Measurements from ENCODE around the gene SNORC. TPM values are rescaled to one million over a fixed set of nuclear protein-coding genes. Genes with fewer than 3 reads are reported as not detected.

SNORC gene
- total RNA-seq, 1 donor from 2014 or later = not detected

- no peaks in the 10 kb centered on the region for H3K9me3 ChIP-seq (ENCODE audit: low read depth)
- no peak overlapping the region for H2AFZ ChIP-seq (replicated peaks)
- no peak for DNase-seq (ENCODE audit: low spot score)
- no peaks in the 10 kb centered on the region for H3K36me3 ChIP-seq
- H3K79me2 ChIP-seq (ENCODE audit: low read depth) = no peaks in the 10 kb centered on the region
- H3K4me3 ChIP-seq = no peak overlapping the region
- no peaks in the 10 kb centered on the region for H3F3A ChIP-seq (ENCODE audit: low read depth)
- no peak overlapping the region for H3K4me2 ChIP-seq
- Mint-ChIP-seq H3K9me3 (no peaks in the 10 kb centered on the region), H3K36me3 (peaks cover 1% of the 10 kb centered on the region), H3K4me1 (peaks cover 32% of the 10 kb centered on the region), H3K27ac (peak overlapping the region; percentile 48), H3K4me3 (no peak overlapping the region), H3K27me3 (ENCODE audit: insufficient read depth, low read depth) (peaks cover 7% of the 10 kb centered on the region)
- H3K4me1 ChIP-seq = peaks cover 12% of the 10 kb centered on the region
- no peak overlapping the region for H3K9ac ChIP-seq
- H4K20me1 ChIP-seq (ENCODE audit: low read depth) = no peaks in the 10 kb centered on the region
- TF ChIP-seq EZH2phosphoT487 (IDR thresholded peaks at IDR 0.05) (no peak), EZH2 (IDR thresholded peaks at IDR 0.05) (no peak), CTCF (IDR thresholded peaks at IDR 0.05) (no peak)
- peaks cover 27% of the 10 kb centered on the region for H3K27me3 ChIP-seq
- H3K27ac ChIP-seq = no peak overlapping the region
Observed at GRCh38 chr2:232894746-232895145, 24.7 kb downstream of the SNORC start.

- H3K4me2 ChIP-seq = no peak overlapping the region
- H3K79me2 ChIP-seq (ENCODE audit: low read depth) = no peaks in the 10 kb centered on the region
- no peaks in the 10 kb centered on the region for H3F3A ChIP-seq (ENCODE audit: low read depth)
- peaks cover 9% of the 10 kb centered on the region for H3K4me1 ChIP-seq
- no peaks in the 10 kb centered on the region for H3K36me3 ChIP-seq
- no peaks in the 10 kb centered on the region for H3K9me3 ChIP-seq (ENCODE audit: low read depth)
- H3K27me3 Mint-ChIP-seq (ENCODE audit: insufficient read depth, low read depth) = peaks cover 4% of the 10 kb centered on the region
- H3K9ac ChIP-seq = no peak overlapping the region
- no peak for TF ChIP-seq CTCF (IDR thresholded peaks at IDR 0.05)
- TF ChIP-seq EZH2phosphoT487 (IDR thresholded peaks at IDR 0.05) = no peak
- TF ChIP-seq EZH2 (IDR thresholded peaks at IDR 0.05) = no peak
- H3K27ac ChIP-seq = no peak overlapping the region
- no peak overlapping the region for H3K4me3 Mint-ChIP-seq
- no peak for DNase-seq (ENCODE audit: low spot score)
- H3K9me3 Mint-ChIP-seq = no peaks in the 10 kb centered on the region
- peaks cover 39% of the 10 kb centered on the region for H3K27me3 ChIP-seq
- H3K4me1 Mint-ChIP-seq = peaks cover 23% of the 10 kb centered on the region
- H3K27ac Mint-ChIP-seq = no peak overlapping the region
- H4K20me1 ChIP-seq (ENCODE audit: low read depth) = no peaks in the 10 kb centered on the region
- no peak overlapping the region for H2AFZ ChIP-seq (replicated peaks)
- peaks cover 1% of the 10 kb centered on the region for H3K36me3 Mint-ChIP-seq
- H3K4me3 ChIP-seq = no peak overlapping the region
Observed at GRCh38 chr2:232896111-232896510, 26.0 kb downstream of the SNORC start.

DNA sequence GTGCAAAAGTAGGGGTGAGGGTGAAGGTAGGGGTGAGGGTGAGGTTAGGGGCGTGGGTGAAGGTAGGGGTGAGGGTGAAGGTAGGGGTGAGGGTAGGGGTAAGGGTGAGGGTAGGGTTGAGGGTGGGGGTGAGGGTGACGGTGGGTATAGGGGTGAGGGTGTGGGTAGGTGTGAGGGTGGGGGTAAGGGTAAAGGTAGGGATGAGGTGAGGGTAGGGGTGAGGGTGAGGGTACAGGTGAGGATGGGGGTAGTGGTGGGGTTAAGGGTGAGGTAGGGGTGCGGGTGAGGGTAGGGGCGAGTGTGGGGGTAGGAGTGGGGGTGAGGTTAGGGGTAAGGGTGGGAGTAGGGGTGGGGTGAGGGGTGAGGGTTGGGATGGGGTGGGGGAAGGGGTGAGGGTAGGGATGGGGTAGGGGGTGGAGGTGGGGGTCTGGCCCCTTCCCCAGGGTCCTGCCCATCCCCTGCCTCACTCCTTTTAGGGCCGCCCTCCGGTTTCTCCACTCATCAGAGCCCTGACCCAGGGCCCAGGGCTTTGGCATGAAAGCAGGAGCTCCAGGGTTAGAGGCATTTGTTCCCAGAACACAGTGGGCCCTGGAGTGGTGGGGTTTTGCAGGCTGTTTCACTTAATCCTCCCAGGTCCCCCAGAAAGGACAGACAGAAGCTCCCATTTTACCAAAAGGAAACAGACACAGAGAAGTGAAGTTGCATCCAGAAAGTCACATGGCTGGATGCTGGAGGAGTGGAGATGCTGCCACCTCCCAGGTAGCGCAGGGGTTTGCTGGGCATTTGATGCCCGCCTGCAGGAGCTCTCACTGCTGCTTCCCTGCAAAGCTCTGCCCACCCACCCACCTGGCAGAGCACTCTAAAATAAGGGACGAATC lies 26.9 kb downstream of the SNORC start:
- Mint-ChIP-seq H3K4me1 (peaks cover 17% of the 10 kb centered on the region), H3K36me3 (peaks cover 1% of the 10 kb centered on the region), H3K9me3 (no peaks in the 10 kb centered on the region), H3K27me3 (ENCODE audit: insufficient read depth, low read depth) (peaks cover 4% of the 10 kb centered on the region), H3K27ac (no peak overlapping the region), H3K4me3 (no peak overlapping the region)
- no peak overlapping the region for H3K4me2 ChIP-seq
- H3K4me1 ChIP-seq = peaks cover 11% of the 10 kb centered on the region
- H2AFZ ChIP-seq (replicated peaks) = no peak overlapping the region
- H3K9ac ChIP-seq = no peak overlapping the region
- no peaks in the 10 kb centered on the region for H4K20me1 ChIP-seq (ENCODE audit: low read depth)
- no peak overlapping the region for H3K4me3 ChIP-seq
- H3K27me3 ChIP-seq = peaks cover 47% of the 10 kb centered on the region
- no peaks in the 10 kb centered on the region for H3K36me3 ChIP-seq
- TF ChIP-seq CTCF (IDR thresholded peaks at IDR 0.05) = no peak
- no peak for TF ChIP-seq EZH2phosphoT487 (IDR thresholded peaks at IDR 0.05)
- no peak for TF ChIP-seq EZH2 (IDR thresholded peaks at IDR 0.05)
- no peak overlapping the region for H3K27ac ChIP-seq
- no peaks in the 10 kb centered on the region for H3K9me3 ChIP-seq (ENCODE audit: low read depth)
- H3F3A ChIP-seq (ENCODE audit: low read depth) = no peaks in the 10 kb centered on the region
- no peaks in the 10 kb centered on the region for H3K79me2 ChIP-seq (ENCODE audit: low read depth)
- no peak for DNase-seq (ENCODE audit: low spot score)
